Activated T-cell treated with anti-CD3 and anti-CD28 coated beads for 48 hours (primary cell): ENCODE results near the gene KRT33A.
"Not testable (repeated sequence)": the region's sequence is repeated elsewhere in the genome, so short reads cannot be mapped to it uniquely, and the experiment has no call there.

ENCODE experiments used
- DNase-seq: peaks from one replicate; pipeline ENCODE4 v3.0.0-alpha.2; 2020; ENCODE audit warnings: low read depth

KRT33A gene

DNA sequence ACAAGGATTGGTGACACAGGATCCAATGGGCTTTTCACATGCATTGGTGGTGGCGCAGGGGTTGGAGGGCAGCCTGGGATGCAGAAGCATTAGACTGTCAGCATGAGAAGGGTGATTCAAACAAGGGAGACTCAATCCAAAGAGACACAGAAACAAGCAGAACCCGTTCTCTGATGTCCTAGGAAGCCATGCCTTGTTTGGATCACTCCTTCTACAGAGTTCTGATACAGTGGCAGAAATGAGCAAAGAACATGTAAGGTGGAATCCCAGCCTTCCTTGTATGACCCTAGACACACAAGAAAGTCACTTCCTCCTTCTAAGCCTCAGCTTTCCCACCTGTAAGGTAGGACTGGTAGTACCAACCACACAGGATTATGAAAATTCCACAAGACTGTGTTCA, 13.3 kb upstream of the KRT33A start:
- no peak for DNase-seq

GRCh38 chr17:41360296-41360995, 9.8 kb upstream of the KRT33A start:
- no peak for DNase-seq

- no peak for DNase-seq
Observed at GRCh38 chr17:41354536-41354935, 3.9 kb upstream of the KRT33A start.

GRCh38 chr17:41352597-41353366, 2.2 kb upstream of the KRT33A start:
- no peak for DNase-seq

- DNase-seq = no peak
Observed at GRCh38 chr17:41351177-41351576, 549 bp upstream of the KRT33A start.

GRCh38 chr17:41347869-41348760, 2.5 kb downstream of the KRT33A start:
- DNase-seq = no peak

DNA sequence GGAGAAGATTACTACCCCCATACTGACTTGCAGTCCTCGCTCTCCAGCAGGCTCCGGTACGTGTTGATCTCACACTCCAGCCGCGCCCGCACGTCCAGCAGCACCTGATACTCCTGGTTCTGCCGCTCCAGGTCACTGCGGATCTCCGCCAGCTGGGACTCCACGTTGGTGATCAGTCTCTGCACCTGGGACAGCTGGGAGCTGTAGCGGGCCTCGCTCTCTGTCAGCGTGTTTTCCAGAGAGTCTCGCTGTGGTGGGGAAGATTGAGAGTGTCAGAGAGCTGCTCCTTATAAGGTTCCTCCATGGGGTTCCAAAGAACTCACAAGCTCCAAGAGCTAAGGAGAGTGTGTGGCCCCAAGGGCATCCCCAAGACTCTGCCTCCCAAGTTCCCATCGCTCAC, 4.2 kb downstream of the KRT33A start:
- not testable (repeated sequence) for DNase-seq

DNA sequence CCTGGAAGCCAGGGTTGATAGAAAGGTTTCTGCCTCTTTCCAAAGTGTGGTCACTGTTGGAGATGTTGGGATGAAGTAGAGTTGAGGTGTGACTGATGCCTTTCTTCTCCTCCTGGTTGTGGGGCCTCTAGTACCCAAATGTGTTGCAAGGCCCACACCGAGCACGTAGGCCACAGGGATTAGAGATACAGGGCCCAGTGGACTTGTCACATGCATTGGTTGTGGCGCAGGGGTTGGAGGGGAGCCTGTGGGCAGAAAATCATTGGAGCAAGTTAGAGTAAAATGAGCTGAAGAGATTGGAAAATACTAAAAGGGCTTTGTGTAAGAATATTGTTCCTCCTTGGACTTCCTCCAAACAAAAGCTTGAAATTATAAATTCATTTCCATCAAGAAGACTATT, 4.6 kb downstream of the KRT33A start:
- DNase-seq = no peak

DNA sequence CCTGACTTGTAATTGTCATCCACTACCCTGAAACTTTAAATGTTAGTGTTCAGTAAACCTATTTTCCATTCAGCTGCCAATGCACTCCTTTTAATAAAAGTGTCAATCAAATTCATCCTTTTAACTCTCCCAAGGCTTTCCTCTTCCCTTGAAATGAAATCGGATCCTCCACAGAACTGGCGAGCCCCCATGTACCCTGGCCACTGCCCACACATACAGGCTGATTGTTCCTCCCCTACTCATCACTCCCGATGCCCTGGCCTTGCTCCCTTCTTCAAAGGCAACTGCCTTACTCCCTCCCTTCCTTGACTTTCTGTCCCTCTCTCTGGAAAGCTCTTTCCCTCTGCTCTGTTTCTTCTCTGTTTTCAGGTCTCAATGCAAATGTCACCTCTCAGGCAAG, 7.6 kb downstream of the KRT33A start:
- DNase-seq = no peak

- no peak for DNase-seq
Observed at GRCh38 chr17:41340934-41341861, 9.4 kb downstream of the KRT33A start.

GRCh38 chr17:41340494-41340893, 10.1 kb downstream of the KRT33A start:
- DNase-seq = no peak

- no peak for DNase-seq
Observed at GRCh38 chr17:41339571-41340172, 11.0 kb downstream of the KRT33A start.

- no peak for DNase-seq
Observed at GRCh38 chr17:41338961-41339485, 11.6 kb downstream of the KRT33A start.

- no peak for DNase-seq
Observed at GRCh38 chr17:41335747-41336146, 14.9 kb downstream of the KRT33A start.

GRCh38 chr17:41334385-41335305, 16.0 kb downstream of the KRT33A start:
- no peak for DNase-seq

GRCh38 chr17:41333836-41334235, 16.8 kb downstream of the KRT33A start:
- no peak for DNase-seq

DNA sequence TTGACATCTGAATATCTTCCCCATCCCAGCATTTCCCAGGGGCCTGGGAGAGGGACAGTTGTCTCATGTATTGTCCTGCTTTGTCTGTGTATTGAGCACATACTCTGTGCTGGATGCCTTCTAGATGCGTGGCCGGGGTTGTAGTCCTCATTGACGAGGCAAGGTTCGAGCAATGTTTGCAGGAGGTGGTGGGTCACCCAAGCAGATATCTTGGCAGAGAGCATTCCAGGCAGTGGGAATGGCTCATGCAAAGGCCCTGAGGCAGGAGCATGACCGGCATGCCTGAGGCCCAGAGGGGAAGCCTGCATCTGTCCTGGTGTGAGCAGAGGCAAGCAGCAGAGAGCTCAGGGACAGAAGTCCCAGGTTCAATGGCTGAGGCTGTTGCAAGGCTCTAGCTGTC, 17.5 kb downstream of the KRT33A start:
- DNase-seq = no peak

DNA sequence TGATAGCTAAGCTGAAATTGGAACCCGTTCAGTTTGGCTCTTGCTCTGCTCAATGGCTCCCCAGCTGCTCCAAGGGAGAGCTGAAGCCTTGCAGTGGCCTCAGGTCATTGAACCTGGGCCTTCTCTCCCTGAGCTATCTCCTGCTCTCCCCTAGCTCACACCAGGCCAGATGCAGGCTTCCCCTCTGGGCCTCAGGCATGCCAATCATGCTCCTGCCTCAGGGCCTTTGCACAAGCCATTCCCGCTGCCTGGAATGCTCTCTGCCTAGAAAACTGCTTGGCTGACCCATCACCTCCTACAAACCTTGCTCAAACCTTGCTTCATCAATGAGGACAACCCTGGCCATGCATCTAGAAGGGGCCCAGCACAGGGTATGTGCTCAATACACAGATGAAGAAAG, 18.4 kb downstream of the KRT33A start:
- no peak for DNase-seq

DNA sequence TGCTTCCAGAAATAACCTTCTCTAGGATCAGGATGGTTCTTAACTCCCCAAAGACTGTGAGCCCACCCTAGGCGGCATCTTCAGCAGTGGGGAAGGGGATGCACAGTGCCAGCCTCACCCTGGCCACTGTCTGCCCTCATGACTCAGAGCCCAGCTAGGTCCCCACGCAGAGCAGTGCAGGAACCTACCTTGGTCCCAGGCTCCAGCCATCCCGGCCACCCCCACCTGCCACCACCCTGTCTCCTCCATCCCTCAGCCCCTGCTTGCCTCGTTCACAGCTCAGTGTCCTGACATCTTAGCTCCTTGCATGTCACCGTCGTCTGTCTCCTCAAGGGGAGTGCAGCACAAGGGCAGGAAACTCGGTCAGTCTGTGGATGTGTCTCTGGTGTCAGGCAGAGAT, 19.0 kb downstream of the KRT33A start:
- no peak for DNase-seq
